ENCODE results near the gene ADCY2.

The ADCY2 gene

DNA sequence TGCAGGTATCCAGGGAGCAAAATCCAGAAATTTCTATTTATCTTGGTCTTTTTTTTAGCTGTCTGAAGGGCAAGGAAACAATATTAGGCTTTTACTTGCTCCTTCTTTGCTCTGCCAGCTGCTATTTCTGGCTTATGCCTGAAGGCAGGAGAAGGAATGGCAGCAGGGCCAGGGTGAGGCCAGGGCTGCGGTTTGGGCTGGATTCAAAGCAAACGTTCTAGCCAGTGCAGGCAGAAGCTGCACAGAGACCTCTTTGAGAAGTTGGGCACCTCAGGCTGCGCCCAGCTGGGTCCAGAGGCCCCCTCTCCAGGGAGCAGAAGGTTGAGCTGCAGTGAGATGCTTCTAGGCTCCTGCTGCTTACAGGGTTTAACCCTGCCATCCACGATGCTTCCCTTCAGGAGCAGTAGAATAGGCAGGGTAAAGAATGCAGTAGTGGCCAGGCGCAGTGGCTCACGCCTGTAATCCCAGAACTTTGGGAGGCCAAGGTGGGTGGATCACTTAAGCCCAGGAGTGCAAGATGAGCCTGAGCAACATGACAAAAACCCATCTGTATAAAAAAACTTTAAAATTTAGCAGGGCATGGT lies 201.2 kb downstream of the ADCY2 start:
- Histone ChIP-seq H2AFZ (ENCODE audit: low read depth, low read length) (no peak overlapping the region), H3K9ac (ENCODE audit: low read length) (no peak overlapping the region), H3K9me3 (ENCODE audit: control insufficient read depth, low read length) (no peaks in the 10 kb centered on the region), H3K27me3 (ENCODE audit: control insufficient read depth in 1 of 2, insufficient read depth in 1 of 2, low read length in 2 of 2) (peaks cover 0 to 4% of the 10 kb centered on the region in 2 experiments), H3K36me3 (ENCODE audit: control insufficient read depth in 1 of 2, insufficient read depth in 2 of 2, low read depth in 1 of 2, low read length in 2 of 2) (no peaks in the 10 kb centered on the region), H3K4me3 (ENCODE audit: insufficient read depth in 1 of 2, low read depth in 1 of 2, low read length in 2 of 2) (no peak overlapping the region), H3K4me1 (ENCODE audit: control insufficient read depth, insufficient read depth, low read depth, low read length) (peaks cover 2% of the 10 kb centered on the region), H3K23ac (ENCODE audit: low read length in 2 of 2) (no peak overlapping the region), H3K4me2 (ENCODE audit: low read length, poor library complexity, severe bottlenecking) (no peak overlapping the region), H4K91ac (ENCODE audit: low read length) (no peak overlapping the region), H3K14ac (ENCODE audit: low read length in 2 of 2) (no peak overlapping the region), H2BK120ac (ENCODE audit: low read depth, low read length) (no peak overlapping the region), H3K27ac (ENCODE audit: low read length, poor library complexity, severe bottlenecking) (no peak overlapping the region), H2BK12ac (ENCODE audit: low read length in 2 of 2) (no peak overlapping the region), H2BK5ac (ENCODE audit: low read depth, low read length, poor library complexity, severe bottlenecking) (no peak overlapping the region), H3K18ac (ENCODE audit: low read depth in 1 of 2, low read length in 2 of 2) (no peak overlapping the region), H2BK15ac (ENCODE audit: low read depth, poor library complexity, severe bottlenecking) (no peak overlapping the region), H4K8ac (ENCODE audit: low read length) (no peak overlapping the region), H2AK5ac (ENCODE audit: low read length, severe bottlenecking) (no peak overlapping the region), H3K79me1 (replicated peaks; ENCODE audit: low read length, poor library complexity, severe bottlenecking) (no peaks in the 10 kb centered on the region), H3K4ac (ENCODE audit: low read depth in 1 of 2, low read length in 2 of 2) (no peak overlapping the region)
- DNase-seq, result no peak
- 74% methylated on average over 6 of the region's 6 CpGs for WGBS

DNA sequence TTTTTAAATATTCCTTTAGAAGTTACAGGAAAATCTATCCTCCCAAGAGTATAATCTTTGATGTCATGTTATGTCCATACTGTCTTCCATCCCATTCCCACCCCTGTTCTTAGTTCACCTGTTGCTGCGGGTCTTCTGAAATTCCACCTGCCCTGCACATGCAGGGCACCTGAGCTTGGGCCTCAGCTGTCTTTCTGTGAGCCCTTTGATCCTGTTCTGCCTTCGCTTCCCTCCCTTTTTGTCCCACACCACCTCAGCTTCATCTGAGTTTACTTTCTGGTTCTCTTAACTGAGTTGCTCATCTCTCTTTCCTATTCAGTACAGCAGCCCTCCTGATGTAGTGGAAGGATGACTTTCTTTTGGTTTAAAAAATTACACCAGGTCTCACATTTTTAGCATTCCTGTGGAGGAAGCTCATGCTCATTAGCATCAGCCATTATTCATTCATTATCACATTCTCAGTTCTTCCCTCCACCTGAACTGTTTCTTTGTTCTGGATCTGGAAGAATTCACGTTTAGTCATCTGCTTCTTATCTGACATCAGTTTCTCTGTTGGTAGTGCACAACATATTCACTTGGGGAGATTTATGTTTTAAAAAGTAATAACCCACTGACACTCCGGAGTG lies 211.0 kb downstream of the ADCY2 start:
- no peaks in the 10 kb centered on the region for H3K4me1 ChIP-seq (ENCODE audit: control insufficient read depth, insufficient read depth, low read depth, low read length)
- H3K4ac ChIP-seq (ENCODE audit: low read depth in 1 of 2, low read length in 2 of 2), result no peak overlapping the region
- no peak overlapping the region for H3K4me3 ChIP-seq (ENCODE audit: insufficient read depth in 1 of 2, low read depth in 1 of 2, low read length in 2 of 2)
- no peak overlapping the region for H2BK12ac ChIP-seq (ENCODE audit: low read length in 2 of 2)
- H3K27me3 ChIP-seq (ENCODE audit: control insufficient read depth in 1 of 2, insufficient read depth in 1 of 2, low read length in 2 of 2), result no peaks in the 10 kb centered on the region
- 31% methylated on average over 4 of the region's 4 CpGs for WGBS
- H3K79me1 ChIP-seq (replicated peaks; ENCODE audit: low read length, poor library complexity, severe bottlenecking), result no peaks in the 10 kb centered on the region
- H2BK15ac ChIP-seq (ENCODE audit: low read depth, poor library complexity, severe bottlenecking), result no peak overlapping the region
- no peak overlapping the region for H2BK120ac ChIP-seq (ENCODE audit: low read depth, low read length)
- DNase-seq, result no peak
- H4K8ac ChIP-seq (ENCODE audit: low read length), result no peak overlapping the region
- H3K9me3 ChIP-seq (ENCODE audit: control insufficient read depth, low read length), result no peaks in the 10 kb centered on the region
- no peak overlapping the region for H3K14ac ChIP-seq (ENCODE audit: low read length in 2 of 2)
- H4K91ac ChIP-seq (ENCODE audit: low read length), result no peak overlapping the region
- no peak overlapping the region for H3K4me2 ChIP-seq (ENCODE audit: low read length, poor library complexity, severe bottlenecking)
- H3K9ac ChIP-seq (ENCODE audit: low read length), result no peak overlapping the region
- H3K23ac ChIP-seq (ENCODE audit: low read length in 2 of 2), result no peak overlapping the region
- H2AK5ac ChIP-seq (ENCODE audit: low read length, severe bottlenecking), result no peak overlapping the region
- H3K18ac ChIP-seq (ENCODE audit: low read depth in 1 of 2, low read length in 2 of 2), result no peak overlapping the region
- H3K27ac ChIP-seq (ENCODE audit: low read length, poor library complexity, severe bottlenecking), result no peak overlapping the region
- H2BK5ac ChIP-seq (ENCODE audit: low read depth, low read length, poor library complexity, severe bottlenecking), result no peak overlapping the region
- H2AFZ ChIP-seq (ENCODE audit: low read depth, low read length), result no peak overlapping the region
- H3K36me3 ChIP-seq (ENCODE audit: control insufficient read depth in 1 of 2, insufficient read depth in 2 of 2, low read depth in 1 of 2, low read length in 2 of 2), result no peaks in the 10 kb centered on the region

DNA sequence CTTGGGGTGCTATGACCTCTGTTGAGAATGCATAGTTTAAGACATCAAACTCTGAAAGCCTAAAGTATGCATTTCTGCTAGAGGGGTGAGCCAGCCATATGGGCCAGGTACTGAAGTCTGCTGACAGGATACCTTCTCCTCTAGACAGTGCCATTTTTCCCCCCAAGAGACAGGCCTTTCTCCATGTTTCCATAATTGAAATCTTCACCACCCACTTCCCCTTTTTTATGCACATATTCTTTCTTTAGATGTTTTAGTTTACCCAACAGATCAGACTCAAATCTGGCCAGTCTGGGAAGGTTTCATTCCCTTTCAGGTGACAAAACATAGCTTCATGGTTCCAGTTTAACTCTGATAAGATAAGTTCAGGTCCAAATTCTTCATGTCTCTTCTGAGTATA lies 212.8 kb downstream of the ADCY2 start:
- Histone ChIP-seq H3K9me3 (ENCODE audit: control insufficient read depth, low read length) (no peaks in the 10 kb centered on the region), H2AFZ (ENCODE audit: low read depth, low read length) (no peak overlapping the region), H3K23ac (ENCODE audit: low read length in 2 of 2) (no peak overlapping the region), H2BK5ac (ENCODE audit: low read depth, low read length, poor library complexity, severe bottlenecking) (no peak overlapping the region), H3K27ac (ENCODE audit: low read length, poor library complexity, severe bottlenecking) (no peak overlapping the region), H2BK12ac (ENCODE audit: low read length in 2 of 2) (no peak overlapping the region), H3K79me1 (replicated peaks; ENCODE audit: low read length, poor library complexity, severe bottlenecking) (no peaks in the 10 kb centered on the region), H3K27me3 (ENCODE audit: control insufficient read depth in 1 of 2, insufficient read depth in 1 of 2, low read length in 2 of 2) (no peaks in the 10 kb centered on the region), H3K4me2 (ENCODE audit: low read length, poor library complexity, severe bottlenecking) (no peak overlapping the region), H3K4me3 (ENCODE audit: insufficient read depth in 1 of 2, low read depth in 1 of 2, low read length in 2 of 2) (no peak overlapping the region), H3K4me1 (ENCODE audit: control insufficient read depth, insufficient read depth, low read depth, low read length) (no peaks in the 10 kb centered on the region), H3K14ac (ENCODE audit: low read length in 2 of 2) (no peak overlapping the region), H3K4ac (ENCODE audit: low read depth in 1 of 2, low read length in 2 of 2) (no peak overlapping the region), H3K9ac (ENCODE audit: low read length) (no peak overlapping the region), H2BK120ac (ENCODE audit: low read depth, low read length) (no peak overlapping the region), H2BK15ac (ENCODE audit: low read depth, poor library complexity, severe bottlenecking) (no peak overlapping the region), H3K18ac (ENCODE audit: low read depth in 1 of 2, low read length in 2 of 2) (no peak overlapping the region), H2AK5ac (ENCODE audit: low read length, severe bottlenecking) (no peak overlapping the region), H3K36me3 (ENCODE audit: control insufficient read depth in 1 of 2, insufficient read depth in 2 of 2, low read depth in 1 of 2, low read length in 2 of 2) (no peaks in the 10 kb centered on the region), H4K91ac (ENCODE audit: low read length) (no peak overlapping the region), H4K8ac (ENCODE audit: low read length) (no peak overlapping the region)
- DNase-seq, result no peak

DNA sequence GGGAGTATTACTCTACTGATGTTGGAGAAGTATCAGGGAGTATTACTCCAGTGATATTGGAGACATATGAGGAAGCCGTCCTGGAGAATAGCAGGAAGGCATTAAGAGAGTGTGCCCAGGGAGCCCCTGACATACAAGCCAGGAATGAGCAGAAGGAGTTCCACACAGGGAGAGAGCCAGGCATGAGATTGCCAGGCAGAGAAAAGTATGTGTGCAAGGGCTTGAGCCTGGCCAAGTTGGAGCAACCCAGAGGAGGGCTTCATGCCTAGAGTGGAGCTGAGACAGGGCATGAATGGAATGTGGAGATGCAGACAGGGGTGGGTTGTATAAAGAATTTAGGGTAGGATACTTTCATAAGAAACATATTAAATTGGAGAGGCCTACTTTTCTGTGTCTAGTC lies 213.8 kb downstream of the ADCY2 start:
- no peak overlapping the region for H3K18ac ChIP-seq (ENCODE audit: low read depth in 1 of 2, low read length in 2 of 2)
- H3K9ac ChIP-seq (ENCODE audit: low read length), result no peak overlapping the region
- no peaks in the 10 kb centered on the region for H3K79me1 ChIP-seq (replicated peaks; ENCODE audit: low read length, poor library complexity, severe bottlenecking)
- 42% methylated on average over 1 of the region's 1 CpG for WGBS
- no peak overlapping the region for H3K4me2 ChIP-seq (ENCODE audit: low read length, poor library complexity, severe bottlenecking)
- H3K27ac ChIP-seq (ENCODE audit: low read length, poor library complexity, severe bottlenecking), result no peak overlapping the region
- no peaks in the 10 kb centered on the region for H3K9me3 ChIP-seq (ENCODE audit: control insufficient read depth, low read length)
- no peak overlapping the region for H2AFZ ChIP-seq (ENCODE audit: low read depth, low read length)
- no peak overlapping the region for H2BK12ac ChIP-seq (ENCODE audit: low read length in 2 of 2)
- peaks cover 1% of the 10 kb centered on the region for H3K4me1 ChIP-seq (ENCODE audit: control insufficient read depth, insufficient read depth, low read depth, low read length)
- H2BK5ac ChIP-seq (ENCODE audit: low read depth, low read length, poor library complexity, severe bottlenecking), result no peak overlapping the region
- H3K36me3 ChIP-seq (ENCODE audit: control insufficient read depth in 1 of 2, insufficient read depth in 2 of 2, low read depth in 1 of 2, low read length in 2 of 2), result no peaks in the 10 kb centered on the region
- no peak overlapping the region for H2AK5ac ChIP-seq (ENCODE audit: low read length, severe bottlenecking)
- no peak overlapping the region for H3K4me3 ChIP-seq (ENCODE audit: insufficient read depth in 1 of 2, low read depth in 1 of 2, low read length in 2 of 2)
- H3K14ac ChIP-seq (ENCODE audit: low read length in 2 of 2), result no peak overlapping the region
- H3K27me3 ChIP-seq (ENCODE audit: control insufficient read depth in 1 of 2, insufficient read depth in 1 of 2, low read length in 2 of 2), result no peaks in the 10 kb centered on the region
- H3K23ac ChIP-seq (ENCODE audit: low read length in 2 of 2), result no peak overlapping the region
- H4K91ac ChIP-seq (ENCODE audit: low read length), result no peak overlapping the region
- no peak overlapping the region for H2BK120ac ChIP-seq (ENCODE audit: low read depth, low read length)
- no peak for DNase-seq
- H2BK15ac ChIP-seq (ENCODE audit: low read depth, poor library complexity, severe bottlenecking), result no peak overlapping the region
- H4K8ac ChIP-seq (ENCODE audit: low read length), result no peak overlapping the region
- H3K4ac ChIP-seq (ENCODE audit: low read depth in 1 of 2, low read length in 2 of 2), result no peak overlapping the region
